ENCODE results near the gene C4BPA. TPM values are rescaled to one million over a fixed set of nuclear protein-coding genes. Genes with fewer than 3 reads are reported as not detected.

Gene C4BPA
- total RNA-seq, 2 donors from 2014 or later, result 0.71 TPM; not detected in 1

DNA sequence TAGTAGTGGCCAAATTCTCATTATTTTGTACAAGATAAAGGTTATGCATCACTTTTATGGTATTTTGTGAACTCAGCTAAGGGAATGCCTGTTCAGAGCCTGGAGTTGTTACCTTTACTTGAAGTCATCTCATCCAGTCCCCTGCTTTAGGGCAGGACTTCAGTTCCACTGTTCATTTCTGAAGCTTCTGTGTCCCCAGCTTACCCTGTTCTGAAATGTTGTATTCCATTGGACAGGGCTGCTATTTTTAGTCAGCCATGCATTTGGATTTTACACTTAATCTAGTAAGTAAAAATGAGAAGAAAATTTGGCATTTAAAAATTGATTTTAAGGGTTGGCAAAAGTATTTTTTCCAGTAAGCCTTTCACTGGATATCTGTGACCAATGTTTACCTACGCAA is 27.0 kb upstream of the C4BPA start:
- ATAC-seq (ENCODE audit: insufficient number of reproducible peaks, low FRiP score, low read depth) (no peak), DNase-seq (ENCODE audit: low spot score) (no peak)
- Histone ChIP-seq H3K27me3 (replicated peaks; ENCODE audit: insufficient read depth) (no peaks in the 10 kb centered on the region), H3K4me1 (ENCODE audit: control insufficient read depth in 1 of 2, low read depth in 2 of 2) (peaks cover 0 to 12% of the 10 kb centered on the region in 2 donors), H3K4me3 (no peak overlapping the region), H3K27ac (no peak overlapping the region), H3K9me3 (no peaks in the 10 kb centered on the region), H3K36me3 (no peaks in the 10 kb centered on the region)
- TF ChIP-seq, protein P1, sequence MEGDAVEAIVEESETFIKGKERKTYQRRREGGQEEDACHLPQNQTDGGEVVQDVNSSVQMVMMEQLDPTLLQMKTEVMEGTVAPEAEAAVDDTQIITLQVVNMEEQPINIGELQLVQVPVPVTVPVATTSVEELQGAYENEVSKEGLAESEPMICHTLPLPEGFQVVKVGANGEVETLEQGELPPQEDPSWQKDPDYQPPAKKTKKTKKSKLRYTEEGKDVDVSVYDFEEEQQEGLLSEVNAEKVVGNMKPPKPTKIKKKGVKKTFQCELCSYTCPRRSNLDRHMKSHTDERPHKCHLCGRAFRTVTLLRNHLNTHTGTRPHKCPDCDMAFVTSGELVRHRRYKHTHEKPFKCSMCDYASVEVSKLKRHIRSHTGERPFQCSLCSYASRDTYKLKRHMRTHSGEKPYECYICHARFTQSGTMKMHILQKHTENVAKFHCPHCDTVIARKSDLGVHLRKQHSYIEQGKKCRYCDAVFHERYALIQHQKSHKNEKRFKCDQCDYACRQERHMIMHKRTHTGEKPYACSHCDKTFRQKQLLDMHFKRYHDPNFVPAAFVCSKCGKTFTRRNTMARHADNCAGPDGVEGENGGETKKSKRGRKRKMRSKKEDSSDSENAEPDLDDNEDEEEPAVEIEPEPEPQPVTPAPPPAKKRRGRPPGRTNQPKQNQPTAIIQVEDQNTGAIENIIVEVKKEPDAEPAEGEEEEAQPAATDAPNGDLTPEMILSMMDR (IDR thresholded peaks at IDR 0.05), result no peak

DNA sequence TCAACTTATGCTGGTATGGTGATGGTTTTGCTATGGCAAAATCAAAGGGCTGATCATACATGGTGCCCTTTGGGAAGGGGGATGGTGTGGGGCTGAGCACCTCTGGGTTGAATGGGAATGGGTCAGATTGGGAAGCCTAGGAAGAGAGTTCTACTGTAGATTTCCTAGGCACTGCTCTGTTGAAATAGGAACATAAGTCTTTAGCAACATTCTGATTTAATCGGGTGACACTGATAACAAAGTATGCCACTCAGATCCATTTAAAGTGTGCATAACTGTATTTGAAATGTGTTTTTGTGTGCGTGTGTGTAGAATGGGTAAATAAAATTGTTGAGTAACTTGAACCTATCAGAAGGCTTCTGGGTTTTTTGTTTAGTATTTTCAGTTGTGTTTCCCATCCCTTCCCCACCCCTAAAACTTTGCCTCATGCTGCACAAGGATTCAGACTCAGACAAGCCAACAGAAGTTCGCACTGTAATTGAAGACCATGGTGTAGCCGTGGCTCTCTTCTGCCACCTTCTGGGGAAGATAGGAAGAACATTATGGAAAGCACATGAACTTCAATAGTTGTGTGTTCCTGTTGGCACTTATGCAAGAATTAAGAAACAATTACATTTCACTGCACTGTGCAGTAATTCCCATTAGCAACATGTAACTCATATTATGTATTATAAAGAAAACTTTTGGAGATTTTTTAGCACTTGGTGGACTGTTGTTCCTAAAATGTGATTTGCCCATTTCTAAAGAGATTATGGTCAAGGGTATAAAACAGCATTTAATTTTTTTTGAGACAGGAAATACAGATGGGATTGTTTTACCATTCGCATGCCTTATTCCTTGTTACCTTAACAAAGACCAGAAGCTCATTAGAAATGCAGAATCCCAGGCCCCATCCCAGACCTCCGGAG is 26.3 kb upstream of the C4BPA start:
- Histone ChIP-seq H3K4me1 (ENCODE audit: control insufficient read depth in 1 of 2, low read depth in 2 of 2) (peaks cover 0 to 12% of the 10 kb centered on the region in 2 donors), H3K27me3 (replicated peaks; ENCODE audit: insufficient read depth) (no peaks in the 10 kb centered on the region), H3K9me3 (no peaks in the 10 kb centered on the region), H3K36me3 (no peaks in the 10 kb centered on the region), H3K27ac (no peak overlapping the region), H3K4me3 (no peak overlapping the region)
- DNase-seq (ENCODE audit: low spot score), result no peak
- peak; percentile 66 for ATAC-seq (ENCODE audit: insufficient number of reproducible peaks, low FRiP score, low read depth)
- TF ChIP-seq, protein P1 (IDR thresholded peaks at IDR 0.05), result peak; percentile 81

DNA sequence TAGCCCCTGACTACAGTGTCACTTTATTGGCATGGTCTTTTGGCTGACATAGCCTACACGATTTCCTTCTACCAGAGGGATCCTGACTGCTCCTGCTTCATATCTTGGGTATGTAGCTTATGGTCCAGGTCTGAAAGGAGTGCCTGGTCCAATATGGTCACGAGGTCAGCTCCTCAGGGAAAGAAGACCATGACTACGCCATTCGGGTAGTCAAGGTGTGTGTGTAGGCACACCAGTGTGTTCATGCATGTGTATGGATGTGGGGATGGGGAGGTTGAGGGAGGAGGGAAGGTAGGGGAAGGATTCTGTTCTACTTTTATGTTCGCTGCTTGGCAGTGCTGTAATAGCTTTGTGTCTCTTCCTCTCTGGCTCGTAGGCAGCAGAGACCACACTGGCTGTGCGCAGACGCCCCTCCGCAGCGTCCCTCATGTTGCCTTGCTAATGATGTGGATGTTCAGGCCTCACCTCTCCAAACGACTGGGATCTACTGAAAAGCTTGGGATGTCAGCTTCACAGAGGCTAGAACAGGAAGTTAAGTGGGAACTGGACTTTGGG is 25.4 kb upstream of the C4BPA start:
- ATAC-seq (ENCODE audit: insufficient number of reproducible peaks, low FRiP score, low read depth) (no peak), DNase-seq (ENCODE audit: low spot score) (no peak)
- TF ChIP-seq, protein P1 (IDR thresholded peaks at IDR 0.05), result no peak
- H3K4me1 ChIP-seq (ENCODE audit: control insufficient read depth in 1 of 2, low read depth in 2 of 2), result peaks cover 0 to 12% of the 10 kb centered on the region in 2 donors
- no peaks in the 10 kb centered on the region for H3K36me3 ChIP-seq
- no peaks in the 10 kb centered on the region for H3K9me3 ChIP-seq
- no peak overlapping the region for H3K4me3 ChIP-seq
- H3K27ac ChIP-seq, result no peak overlapping the region
- H3K27me3 ChIP-seq (replicated peaks; ENCODE audit: insufficient read depth), result no peaks in the 10 kb centered on the region

DNA sequence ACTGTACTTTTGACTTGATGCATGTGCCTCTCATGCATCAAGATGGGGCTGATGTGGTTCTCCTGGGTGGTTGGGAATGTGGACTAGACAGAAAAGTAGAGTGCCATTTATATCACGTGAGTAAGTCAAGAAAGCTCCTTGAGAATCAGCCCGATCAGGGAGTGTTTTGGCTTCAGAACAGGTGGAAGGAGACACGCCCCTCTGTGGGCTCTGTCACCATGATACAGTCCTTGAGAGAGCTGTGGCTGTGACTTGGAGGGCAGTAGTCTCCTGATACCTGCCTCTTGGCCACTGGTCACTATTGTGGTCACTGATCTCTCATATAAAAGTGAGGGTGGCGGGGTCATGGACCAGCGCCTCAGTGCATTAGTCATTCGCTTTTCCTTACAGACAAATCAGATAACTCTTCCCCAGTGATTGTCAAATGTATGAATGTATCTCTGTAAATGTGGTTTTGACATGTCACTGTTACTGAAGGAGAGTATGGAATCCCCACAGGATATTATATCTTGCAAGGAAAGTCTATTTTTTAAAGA is 24.3 kb upstream of the C4BPA start:
- ATAC-seq (ENCODE audit: insufficient number of reproducible peaks, low FRiP score, low read depth) (no peak), DNase-seq (ENCODE audit: low spot score) (no peak)
- Histone ChIP-seq H3K4me1 (ENCODE audit: control insufficient read depth in 1 of 2, low read depth in 2 of 2) (peaks cover 0 to 12% of the 10 kb centered on the region in 2 donors), H3K9me3 (no peaks in the 10 kb centered on the region), H3K27ac (no peak overlapping the region), H3K36me3 (no peaks in the 10 kb centered on the region), H3K27me3 (replicated peaks; ENCODE audit: insufficient read depth) (no peaks in the 10 kb centered on the region), H3K4me3 (no peak overlapping the region)
- TF ChIP-seq, protein P1 (IDR thresholded peaks at IDR 0.05), result no peak

DNA sequence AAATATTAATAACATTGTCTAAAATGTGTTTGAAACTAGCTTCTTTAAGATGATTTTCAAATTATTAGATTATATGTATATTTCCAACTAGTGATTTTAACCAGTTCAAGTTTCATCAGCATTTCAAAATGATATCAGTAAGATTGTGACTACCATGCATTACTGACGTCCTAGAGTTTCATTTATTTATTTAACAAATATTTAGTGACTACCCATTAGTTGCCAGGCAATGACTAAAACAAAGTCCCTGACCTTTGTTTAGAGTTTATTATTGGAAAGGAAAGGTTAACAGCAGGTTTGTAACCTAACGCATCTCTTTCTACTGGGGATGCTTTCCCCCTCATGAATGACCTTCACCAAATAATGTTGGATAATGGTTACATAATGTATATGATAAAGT is 22.9 kb upstream of the C4BPA start:
- no peak overlapping the region for H3K27ac ChIP-seq
- peaks cover 0 to 12% of the 10 kb centered on the region in 2 donors for H3K4me1 ChIP-seq (ENCODE audit: control insufficient read depth in 1 of 2, low read depth in 2 of 2)
- H3K4me3 ChIP-seq, result no peak overlapping the region
- H3K9me3 ChIP-seq, result no peaks in the 10 kb centered on the region
- TF ChIP-seq, protein P1 (IDR thresholded peaks at IDR 0.05), result no peak
- no peaks in the 10 kb centered on the region for H3K27me3 ChIP-seq (replicated peaks; ENCODE audit: insufficient read depth)
- ATAC-seq (ENCODE audit: insufficient number of reproducible peaks, low FRiP score, low read depth), result no peak
- no peaks in the 10 kb centered on the region for H3K36me3 ChIP-seq
- no peak for DNase-seq (ENCODE audit: low spot score)
